A549 (cell line): ENCODE data around the gene KLK10.

Experiments
- RAD21 ChIP-seq, 2 experiments: fragments of >200 bp in 1 of 2; sonication (Bioruptor Twin) in 1 of 2; formaldehyde crosslinking in 1 of 2; IDR thresholded peaks in 1 of 2; conservative IDR thresholded peaks in 1 of 2; 2 replicates in 1 of 2; 3 replicates in 1 of 2; pipeline ENCODE4 v1.6.1; 2012 to 2018; ENCODE audit warnings: inconsistent platforms in 1 of 2
- ZFP36 ChIP-seq: fragments of 450-650 bp; IDR thresholded peaks from 2 replicates; pipeline ENCODE4 v1.6.1; 2014; ENCODE audit warnings: borderline replicate concordance; ENCODE audit not compliant: partially characterized antibody
- TF ChIP-seq, protein P1 (sequence below): fragments of 450-650 bp; IDR thresholded peaks from 2 replicates; pipeline ENCODE4 v1.6.1; 2014; ENCODE audit warnings: antibody characterized with exemption
- TF ChIP-seq, protein P2 (sequence below): fragments of >200 bp; sonication (Bioruptor Twin); formaldehyde crosslinking; IDR thresholded peaks from 3 replicates; pipeline ENCODE4 v1.5.1; 2016

DNA sequence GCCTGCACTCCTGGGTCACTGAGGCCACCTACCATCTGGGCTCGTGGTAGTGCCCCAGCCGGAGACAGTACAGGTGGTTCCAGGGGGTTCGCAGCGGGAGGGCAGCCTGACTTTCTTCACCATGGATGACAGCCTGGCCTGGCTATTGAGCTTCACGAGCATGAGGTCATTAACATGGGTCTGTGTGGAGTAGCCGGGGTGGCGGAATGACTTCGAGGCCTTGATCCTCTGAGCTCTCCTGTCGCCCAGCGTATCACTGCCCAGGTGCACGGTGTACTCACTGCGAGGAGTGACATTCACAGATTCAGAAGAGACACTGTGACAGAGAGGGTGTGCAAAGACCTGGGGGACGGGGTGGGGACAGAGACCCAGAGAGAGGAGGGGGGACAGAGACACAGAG is 39.3 kb downstream of the KLK10 start:
- TF ChIP-seq ZFP36 = no peak
- TF ChIP-seq, protein P1, sequence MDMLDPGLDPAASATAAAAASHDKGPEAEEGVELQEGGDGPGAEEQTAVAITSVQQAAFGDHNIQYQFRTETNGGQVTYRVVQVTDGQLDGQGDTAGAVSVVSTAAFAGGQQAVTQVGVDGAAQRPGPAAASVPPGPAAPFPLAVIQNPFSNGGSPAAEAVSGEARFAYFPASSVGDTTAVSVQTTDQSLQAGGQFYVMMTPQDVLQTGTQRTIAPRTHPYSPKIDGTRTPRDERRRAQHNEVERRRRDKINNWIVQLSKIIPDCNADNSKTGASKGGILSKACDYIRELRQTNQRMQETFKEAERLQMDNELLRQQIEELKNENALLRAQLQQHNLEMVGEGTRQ = no peak
- TF ChIP-seq, protein P2, sequence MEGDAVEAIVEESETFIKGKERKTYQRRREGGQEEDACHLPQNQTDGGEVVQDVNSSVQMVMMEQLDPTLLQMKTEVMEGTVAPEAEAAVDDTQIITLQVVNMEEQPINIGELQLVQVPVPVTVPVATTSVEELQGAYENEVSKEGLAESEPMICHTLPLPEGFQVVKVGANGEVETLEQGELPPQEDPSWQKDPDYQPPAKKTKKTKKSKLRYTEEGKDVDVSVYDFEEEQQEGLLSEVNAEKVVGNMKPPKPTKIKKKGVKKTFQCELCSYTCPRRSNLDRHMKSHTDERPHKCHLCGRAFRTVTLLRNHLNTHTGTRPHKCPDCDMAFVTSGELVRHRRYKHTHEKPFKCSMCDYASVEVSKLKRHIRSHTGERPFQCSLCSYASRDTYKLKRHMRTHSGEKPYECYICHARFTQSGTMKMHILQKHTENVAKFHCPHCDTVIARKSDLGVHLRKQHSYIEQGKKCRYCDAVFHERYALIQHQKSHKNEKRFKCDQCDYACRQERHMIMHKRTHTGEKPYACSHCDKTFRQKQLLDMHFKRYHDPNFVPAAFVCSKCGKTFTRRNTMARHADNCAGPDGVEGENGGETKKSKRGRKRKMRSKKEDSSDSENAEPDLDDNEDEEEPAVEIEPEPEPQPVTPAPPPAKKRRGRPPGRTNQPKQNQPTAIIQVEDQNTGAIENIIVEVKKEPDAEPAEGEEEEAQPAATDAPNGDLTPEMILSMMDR = no peak
- TF ChIP-seq RAD21 (conservative IDR thresholded peaks at IDR 0.05 in 1 of 2, IDR thresholded peaks at IDR 0.05 in 1 of 2) = no peak
